ENCODE measurements around the gene FOXP1.
A peak's percentile ranks its signal among the peaks of the same experiment; 100 is the strongest.

Gene FOXP1

GRCh38 chr3:71282976-71283375, 300.6 kb downstream of the FOXP1 start:
- in situ Hi-C loops (cut with HindIII; ENCODE audit: low sequenced_read_pairs), result no loop called here
- no peak overlapping the region for H3K4me3 ChIP-seq (ENCODE audit: low read depth, low read length)
- TF ChIP-seq CTCF (IDR thresholded peaks at IDR 0.05; ENCODE audit: low read depth, low read length), result no peak

GRCh38 chr3:71281280-71281679, 302.2 kb downstream of the FOXP1 start:
- in situ Hi-C loops (cut with HindIII; ENCODE audit: low sequenced_read_pairs), result no loop called here
- no peak for TF ChIP-seq CTCF (IDR thresholded peaks at IDR 0.05; ENCODE audit: low read depth, low read length)
- no peak for DNase-seq (ENCODE audit: low read depth, low spot score)
- no peak overlapping the region for H3K4me3 ChIP-seq (ENCODE audit: low read depth, low read length)

More at GRCh38 chr3:71282976-71283375, 300.6 kb downstream of the FOXP1 start:
- no peak for DNase-seq (ENCODE audit: low read depth, low spot score)

- no peak for DNase-seq (ENCODE audit: low read depth, low spot score)
- no peak for TF ChIP-seq CTCF (IDR thresholded peaks at IDR 0.05; ENCODE audit: low read depth, low read length)
- H3K4me3 ChIP-seq (ENCODE audit: low read depth, low read length), result no peak overlapping the region
- in situ Hi-C loops (cut with HindIII; ENCODE audit: low sequenced_read_pairs), result no loop called here
These were observed 306.2 kb downstream of the FOXP1 start for GRCh38 chr3:71277341-71277740.

- no peak for DNase-seq (ENCODE audit: low read depth, low spot score)
- no peak overlapping the region for H3K4me3 ChIP-seq (ENCODE audit: low read depth, low read length)
- in situ Hi-C loops (cut with HindIII; ENCODE audit: low sequenced_read_pairs), result no loop called here
- TF ChIP-seq CTCF (IDR thresholded peaks at IDR 0.05; ENCODE audit: low read depth, low read length), result no peak
These were observed 307.0 kb downstream of the FOXP1 start for GRCh38 chr3:71276531-71276930.

- no peak overlapping the region for H3K4me3 ChIP-seq (ENCODE audit: low read depth, low read length)
- TF ChIP-seq CTCF (IDR thresholded peaks at IDR 0.05; ENCODE audit: low read depth, low read length), result no peak
- in situ Hi-C loops (cut with HindIII; ENCODE audit: low sequenced_read_pairs), result no loop called here
- DNase-seq (ENCODE audit: low read depth, low spot score), result no peak
These were observed 310.1 kb downstream of the FOXP1 start for GRCh38 chr3:71273453-71273852.

- in situ Hi-C loops (cut with HindIII; ENCODE audit: low sequenced_read_pairs), result no loop called here
- TF ChIP-seq CTCF (IDR thresholded peaks at IDR 0.05; ENCODE audit: low read depth, low read length), result no peak
- peak; percentile 75 for DNase-seq (ENCODE audit: low read depth, low spot score)
- H3K4me3 ChIP-seq (ENCODE audit: low read depth, low read length), result no peak overlapping the region
These were observed 311.9 kb downstream of the FOXP1 start for GRCh38 chr3:71271596-71271995.

- TF ChIP-seq CTCF (IDR thresholded peaks at IDR 0.05; ENCODE audit: low read depth, low read length), result no peak
- no peak for DNase-seq (ENCODE audit: low read depth, low spot score)
- H3K4me3 ChIP-seq (ENCODE audit: low read depth, low read length), result no peak overlapping the region
- in situ Hi-C loops (cut with HindIII; ENCODE audit: low sequenced_read_pairs), result no loop called here
These were observed 313.6 kb downstream of the FOXP1 start for GRCh38 chr3:71269906-71270305.

Measured in astrocyte of the spinal cord (primary cell).